GM23338 (cell line): ENCODE results near the gene CENPX. TPM values are rescaled to one million over a fixed set of nuclear protein-coding genes. Genes with fewer than 3 reads are reported as not detected.

Experiments used
- ATAC-seq: fragments of 200-7000 bp; cut with Tn5 transposase; 3 replicates; pipeline ENCODE4 v1.9.1; 2020
- DNase-seq: peaks from one replicate; pipeline ENCODE4 v3.0.0-alpha.2; 2015; ENCODE audit warnings: low spot score
- H2AFZ ChIP-seq: fragments of 200-600 bp; sonication (generic); 2 replicates; pipeline ENCODE4 v1.8.0; 2016; ENCODE audit warnings: antibody characterized with exemption, mild to moderate bottlenecking, moderate library complexity
- H3F3A ChIP-seq: fragments of 200-600 bp; sonication (generic); replicated peaks from 2 replicates; pipeline ENCODE4 v1.8.0; 2017; ENCODE audit warnings: antibody characterized with exemption, mixed run types, low read depth
- H3K27ac ChIP-seq: fragments of 200-600 bp; sonication (generic); 2 replicates; pipeline ENCODE4 v1.6.1; 2016; ENCODE audit warnings: low read depth
- H3K27me3 ChIP-seq: fragments of 200-600 bp; sonication (generic); 2 replicates; pipeline ENCODE4 v1.8.0; 2016; ENCODE audit warnings: mild to moderate bottlenecking, mixed run types, moderate library complexity; ENCODE audit not compliant: insufficient read depth
- H3K36me3 ChIP-seq: fragments of 200-600 bp; sonication (generic); 2 replicates; pipeline ENCODE4 v1.8.0; 2016; ENCODE audit warnings: mild to moderate bottlenecking; ENCODE audit not compliant: insufficient read depth
- H3K4me1 ChIP-seq: fragments of 200-600 bp; sonication (generic); 2 replicates; pipeline ENCODE4 v1.8.0; 2016; ENCODE audit warnings: mild to moderate bottlenecking, moderate library complexity; ENCODE audit not compliant: insufficient read depth
- H3K4me2 ChIP-seq: fragments of 200-600 bp; sonication (generic); 2 replicates; pipeline ENCODE4 v1.7.1; 2017; ENCODE audit warnings: mixed run types
- H3K4me3 ChIP-seq: fragments of 200-600 bp; sonication (generic); 2 replicates; pipeline ENCODE4 v1.6.1; 2016; ENCODE audit warnings: mixed run types
- H3K79me2 ChIP-seq: fragments of 200-600 bp; sonication (generic); replicated peaks from 2 replicates; pipeline ENCODE4 v1.8.0; 2017; ENCODE audit warnings: mild to moderate bottlenecking; ENCODE audit not compliant: insufficient read depth
- H3K9me2 ChIP-seq: fragments of 200-600 bp; sonication (generic); 2 replicates; pipeline ENCODE4 v1.8.0; 2017; ENCODE audit not compliant: insufficient read depth
- H4K20me1 ChIP-seq: fragments of 200-600 bp; sonication (generic); replicated peaks from 2 replicates; pipeline ENCODE4 v1.8.0; 2017; ENCODE audit warnings: mild to moderate bottlenecking; ENCODE audit not compliant: insufficient read depth
- H3K27ac Mint-ChIP-seq: 2 replicates; pipeline ENCODE4 v1.8.0; 2020; ENCODE audit warnings: inconsistent platforms, mild to moderate bottlenecking, moderate library complexity, mixed read lengths
- H3K27me3 Mint-ChIP-seq: 3 replicates; pipeline ENCODE4 v1.8.0; 2022; ENCODE audit warnings: low read depth, mild to moderate bottlenecking, moderate library complexity, mixed read lengths, inconsistent platforms; ENCODE audit not compliant: insufficient read depth, poor library complexity
- H3K36me3 Mint-ChIP-seq: 3 replicates; pipeline ENCODE4 v1.8.0; 2021; ENCODE audit warnings: low read depth, mild to moderate bottlenecking, inconsistent platforms, moderate library complexity, mixed read lengths
- H3K4me1 Mint-ChIP-seq: 3 replicates; pipeline ENCODE4 v1.8.0; 2020; ENCODE audit warnings: mild to moderate bottlenecking, inconsistent platforms, mixed read lengths
- H3K4me3 Mint-ChIP-seq: 3 replicates; pipeline ENCODE4 v1.8.0; 2021; ENCODE audit warnings: moderate library complexity, mild to moderate bottlenecking, inconsistent platforms, mixed read lengths
- H3K9me3 Mint-ChIP-seq: 3 replicates; pipeline ENCODE4 v1.8.0; 2020; ENCODE audit warnings: moderate library complexity, mild to moderate bottlenecking, inconsistent platforms, mixed read lengths
- CREB1 ChIP-seq: fragments of 250-450 bp; sonication (Bioruptor Pico); IDR thresholded peaks from 2 replicates; pipeline ENCODE4 v1.5.0; 2020; ENCODE audit warnings: low read depth, mild to moderate bottlenecking, moderate library complexity
- ETS1 ChIP-seq: IDR thresholded peaks from 2 replicates; pipeline ENCODE4 v1.6.1; 2016; ENCODE audit warnings: antibody characterized with exemption
- EZH2 ChIP-seq: fragments of 200-600 bp; sonication (generic); IDR thresholded peaks from one replicate; pipeline ENCODE4 v1.8.0; 2017; ENCODE audit warnings: antibody characterized with exemption, mild to moderate bottlenecking, low read depth; ENCODE audit not compliant: unreplicated experiment
- POLR2AphosphoS5 ChIP-seq: IDR thresholded peaks from 2 replicates; pipeline ENCODE4 v1.6.1; 2016; ENCODE audit warnings: antibody characterized with exemption, low read depth
- ZNF331 ChIP-seq: fragments of 250-450 bp; sonication (Bioruptor Pico); IDR thresholded peaks from 2 replicates; pipeline ENCODE4 v1.5.0; 2020; ENCODE audit warnings: low read depth, mild to moderate bottlenecking, moderate library complexity
- ZNF462 ChIP-seq: fragments of 250-450 bp; sonication (Bioruptor Pico); IDR thresholded peaks from 2 replicates; pipeline ENCODE4 v1.5.0; 2020; ENCODE audit warnings: mild to moderate bottlenecking, moderate library complexity
- polyA plus RNA-seq: library from polyadenylated mRNA; unstranded; fragments of >200 nt; fragmentation: Nextera tagmentation; extraction: Ambion mirVana; gene quantifications from 2 replicates; pipeline ENCODE4 v1.2.1, GENCODE V29; 2016
- total RNA-seq: library from RNA; depleted of rRNA; stranded (reverse); fragments of >200 nt; shearing (Covaris generic); gene quantifications from 2 replicates; pipeline ENCODE4 v1.2.3, GENCODE V29; 2014

The CENPX gene
- total and polyA plus RNA-seq, 2 experiments from 2014 or later: 114 to 157 TPM

- Histone ChIP-seq H3K27me3 (no peaks in the 10 kb centered on the region), H3K4me1 (peaks cover 9% of the 10 kb centered on the region; the same call in 1 of the 2 replicates), H3K4me3 (no peak overlapping the region), H3K27ac (no peak overlapping the region), H2AFZ (no peak overlapping the region), H3K36me3 (no peaks in the 10 kb centered on the region), H3K79me2 (peaks cover 8% of the 10 kb centered on the region; the same call in 1 of the 2 replicates), H3K9me2 (no peaks in the 10 kb centered on the region), H3K4me2 (no peak overlapping the region), H3F3A (peaks cover 11% of the 10 kb centered on the region), H4K20me1 (no peaks in the 10 kb centered on the region; the same call in 1 of the 2 replicates)
- H3K27me3 Mint-ChIP-seq: peaks cover 12% of the 10 kb centered on the region
- no peaks in the 10 kb centered on the region for H3K9me3 Mint-ChIP-seq
- H3K4me3 Mint-ChIP-seq: peak overlapping the region; percentile 40; the same call in 1 of the 3 replicates
- peaks cover 21% of the 10 kb centered on the region for H3K4me1 Mint-ChIP-seq
- TF ChIP-seq CREB1 (CRISPR knock-in tag) (no peak), EZH2 (peak; percentile 21)
- DNase-seq (no peak), ATAC-seq (no peak)
- H3K36me3 Mint-ChIP-seq: peaks cover 3% of the 10 kb centered on the region; the same call in 2 of the 3 replicates
- no peak overlapping the region for H3K27ac Mint-ChIP-seq
These were observed 12.8 kb upstream of the CENPX start for GRCh38 chr17:82035488-82035887.

GRCh38 chr17:82034371-82035011 is 11.8 kb upstream of the CENPX start:
- peaks cover 23% of the 10 kb centered on the region for H3K4me1 Mint-ChIP-seq
- Histone ChIP-seq H3K36me3 (no peaks in the 10 kb centered on the region), H4K20me1 (no peaks in the 10 kb centered on the region; the same call in 1 of the 2 replicates), H3K4me1 (peaks cover 9% of the 10 kb centered on the region; the same call in 1 of the 2 replicates), H3K27me3 (no peaks in the 10 kb centered on the region), H3K79me2 (peaks cover 8% of the 10 kb centered on the region; the same call in 1 of the 2 replicates), H3K4me3 (peak overlapping the region; percentile 28; the same call in 1 of the 2 replicates), H3F3A (peaks cover 18% of the 10 kb centered on the region), H3K4me2 (peak overlapping the region; percentile 26; the same call in 1 of the 2 replicates), H3K9me2 (no peaks in the 10 kb centered on the region), H2AFZ (no peak overlapping the region), H3K27ac (0 out of 2 replicates have a peak overlapping the region, but pooled peaks have one; percentile 39)
- peak overlapping the region; percentile 47 for H3K4me3 Mint-ChIP-seq
- TF ChIP-seq POLR2AphosphoS5: peak; percentile 50; the same call in 1 of the 2 replicates
- peak; percentile 17; the same call in 1 of the 2 replicates for TF ChIP-seq CREB1 (CRISPR knock-in tag)
- no peak for TF ChIP-seq ZNF462
- no peak for TF ChIP-seq EZH2
- TF ChIP-seq ZNF331 (CRISPR knock-in tag): no peak
- TF ChIP-seq ETS1: no peak
- no peak overlapping the region for H3K27ac Mint-ChIP-seq
- H3K27me3 Mint-ChIP-seq: peaks cover 10% of the 10 kb centered on the region
- peaks cover 3% of the 10 kb centered on the region; the same call in 2 of the 3 replicates for H3K36me3 Mint-ChIP-seq
- peak; percentile 8 for ATAC-seq
- DNase-seq: peak; percentile 76
- H3K9me3 Mint-ChIP-seq: no peaks in the 10 kb centered on the region
